ENCODE results near the gene DCPS. TPM values are rescaled to one million over a fixed set of nuclear protein-coding genes. Genes with fewer than 3 reads are reported as not detected.

DCPS gene
- total RNA-seq, 1 donor from 2014 or later: 15.5 TPM

GRCh38 chr11:126341760-126342161, 37.9 kb downstream of the DCPS start:
- Histone ChIP-seq H3K27ac (no peak overlapping the region), H3K4me1 (peaks cover 37% of the 10 kb centered on the region), H3K27me3 (no peaks in the 10 kb centered on the region), H3K9me3 (no peaks in the 10 kb centered on the region), H3K36me3 (peaks cover 0 to 5% of the 10 kb centered on the region in 2 donors), H3K4me3 (no peak overlapping the region)
- intact Hi-C loops (cut with DNase I): no loop called here
- no peak for TF ChIP-seq POLR2A (IDR thresholded peaks at IDR 0.05)
- no peak for TF ChIP-seq POLR2AphosphoS5 (IDR thresholded peaks at IDR 0.05; ENCODE audit: insufficient read depth in 1 of 2, low read depth in 1 of 2)
- TF ChIP-seq, protein P1, sequence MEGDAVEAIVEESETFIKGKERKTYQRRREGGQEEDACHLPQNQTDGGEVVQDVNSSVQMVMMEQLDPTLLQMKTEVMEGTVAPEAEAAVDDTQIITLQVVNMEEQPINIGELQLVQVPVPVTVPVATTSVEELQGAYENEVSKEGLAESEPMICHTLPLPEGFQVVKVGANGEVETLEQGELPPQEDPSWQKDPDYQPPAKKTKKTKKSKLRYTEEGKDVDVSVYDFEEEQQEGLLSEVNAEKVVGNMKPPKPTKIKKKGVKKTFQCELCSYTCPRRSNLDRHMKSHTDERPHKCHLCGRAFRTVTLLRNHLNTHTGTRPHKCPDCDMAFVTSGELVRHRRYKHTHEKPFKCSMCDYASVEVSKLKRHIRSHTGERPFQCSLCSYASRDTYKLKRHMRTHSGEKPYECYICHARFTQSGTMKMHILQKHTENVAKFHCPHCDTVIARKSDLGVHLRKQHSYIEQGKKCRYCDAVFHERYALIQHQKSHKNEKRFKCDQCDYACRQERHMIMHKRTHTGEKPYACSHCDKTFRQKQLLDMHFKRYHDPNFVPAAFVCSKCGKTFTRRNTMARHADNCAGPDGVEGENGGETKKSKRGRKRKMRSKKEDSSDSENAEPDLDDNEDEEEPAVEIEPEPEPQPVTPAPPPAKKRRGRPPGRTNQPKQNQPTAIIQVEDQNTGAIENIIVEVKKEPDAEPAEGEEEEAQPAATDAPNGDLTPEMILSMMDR (IDR thresholded peaks at IDR 0.05): no peak
- no peak for DNase-seq (ENCODE audit: extremely low spot score in 2 of 2)

DNA sequence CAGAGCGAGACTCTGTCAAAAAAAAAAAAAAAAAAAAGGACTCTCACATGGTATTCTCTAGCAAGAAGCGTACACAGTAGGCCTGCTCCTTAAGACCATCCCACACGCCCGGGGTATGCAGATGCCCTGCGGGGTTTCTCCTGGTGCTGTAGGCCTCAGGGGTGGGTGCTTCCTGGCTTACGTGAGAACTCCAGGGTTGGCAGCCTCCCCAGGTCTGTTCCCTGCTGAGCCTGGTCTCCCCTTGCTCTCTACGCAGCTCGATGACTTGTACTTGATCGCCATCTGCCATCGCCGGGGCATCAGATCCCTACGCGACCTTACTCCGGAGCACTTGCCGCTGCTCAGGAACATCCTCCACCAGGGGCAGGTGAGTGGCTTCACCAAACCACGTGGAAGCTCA, 39.2 kb downstream of the DCPS start:
- DNase-seq (ENCODE audit: extremely low spot score in 2 of 2): no peak
- no peaks in the 10 kb centered on the region for H3K9me3 ChIP-seq
- no peak overlapping the region for H3K4me3 ChIP-seq
- peaks cover 49% of the 10 kb centered on the region for H3K4me1 ChIP-seq
- intact Hi-C loops (cut with DNase I): no loop called here
- peaks cover 0 to 5% of the 10 kb centered on the region in 2 donors for H3K36me3 ChIP-seq
- H3K27me3 ChIP-seq: no peaks in the 10 kb centered on the region
- TF ChIP-seq POLR2A (IDR thresholded peaks at IDR 0.05) (no peak), POLR2AphosphoS5 (IDR thresholded peaks at IDR 0.05; ENCODE audit: insufficient read depth in 1 of 2, low read depth in 1 of 2) (no peak)
- TF ChIP-seq, protein P1 (IDR thresholded peaks at IDR 0.05): no peak
- no peak overlapping the region for H3K27ac ChIP-seq

DNA sequence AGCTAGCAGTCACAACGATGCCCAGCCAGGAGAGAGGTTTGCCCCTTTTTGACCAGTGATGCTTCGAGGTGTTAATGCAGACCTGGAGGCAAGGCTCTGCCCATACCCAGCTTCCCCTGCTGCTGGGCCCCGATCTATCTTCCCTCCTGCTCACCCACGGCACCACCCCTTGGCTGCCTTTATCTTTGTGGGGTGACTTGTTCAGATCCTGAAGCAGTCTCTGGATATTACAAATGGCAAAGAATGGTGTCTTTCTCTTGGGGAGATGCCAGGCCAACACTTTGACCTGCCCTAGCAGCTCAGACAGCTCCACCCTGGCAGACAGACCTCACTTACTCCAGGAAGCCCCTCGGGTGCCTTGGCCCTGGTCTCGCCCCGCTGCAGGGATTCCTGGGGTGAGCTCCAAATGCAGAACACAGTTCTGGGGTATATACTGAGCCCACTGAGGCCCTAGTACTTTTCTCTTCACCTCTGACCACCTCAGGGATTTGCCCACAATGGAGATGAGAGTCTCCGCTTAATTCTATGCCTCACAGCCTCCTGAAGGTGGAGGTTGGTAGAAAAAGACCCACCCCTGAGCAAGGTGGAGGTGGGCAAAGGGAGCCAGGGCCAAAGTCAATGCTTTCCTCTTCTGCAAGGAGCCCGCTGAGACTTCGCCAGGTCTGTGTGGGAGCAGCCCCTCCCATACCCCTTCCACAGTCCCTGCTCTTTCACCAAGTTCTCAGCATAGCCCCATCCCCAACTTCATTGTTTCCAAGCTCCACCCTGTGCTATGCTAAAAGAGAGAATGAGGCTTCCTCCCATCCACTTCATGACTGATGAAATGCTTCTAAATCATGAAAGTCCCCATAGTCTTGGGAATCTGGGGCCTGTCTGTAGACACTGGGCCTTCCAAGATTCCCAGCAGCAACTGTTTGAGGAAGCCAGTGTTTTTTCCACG, 40.6 kb downstream of the DCPS start:
- no peak for DNase-seq (ENCODE audit: extremely low spot score in 2 of 2)
- peaks cover 0 to 5% of the 10 kb centered on the region in 2 donors for H3K36me3 ChIP-seq
- no peaks in the 10 kb centered on the region for H3K9me3 ChIP-seq
- H3K27ac ChIP-seq: peak overlapping the region; percentile 87
- TF ChIP-seq POLR2A (IDR thresholded peaks at IDR 0.05) (no peak), POLR2AphosphoS5 (IDR thresholded peaks at IDR 0.05; ENCODE audit: insufficient read depth in 1 of 2, low read depth in 1 of 2) (no peak)
- TF ChIP-seq, protein P1 (IDR thresholded peaks at IDR 0.05): no peak
- H3K4me3 ChIP-seq: no peak overlapping the region
- intact Hi-C loops (cut with DNase I): no loop called here
- H3K27me3 ChIP-seq: no peaks in the 10 kb centered on the region
- peaks cover 58% of the 10 kb centered on the region for H3K4me1 ChIP-seq

DNA sequence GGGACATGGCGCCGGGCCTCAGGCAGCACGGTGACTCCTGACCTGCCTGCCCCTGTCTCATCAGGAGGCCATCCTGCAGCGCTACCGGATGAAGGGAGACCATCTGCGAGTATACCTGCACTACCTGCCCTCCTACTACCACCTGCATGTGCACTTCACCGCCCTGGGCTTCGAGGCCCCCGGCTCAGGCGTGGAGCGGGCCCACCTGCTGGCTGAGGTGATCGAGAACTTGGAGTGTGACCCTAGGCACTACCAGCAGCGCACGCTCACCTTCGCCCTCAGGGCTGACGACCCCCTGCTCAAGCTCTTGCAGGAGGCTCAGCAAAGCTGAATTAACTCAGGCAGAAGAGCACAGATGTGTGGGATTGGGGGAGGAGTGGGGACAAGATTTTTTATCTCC, 41.4 kb downstream of the DCPS start:
- H3K27ac ChIP-seq: peak overlapping the region; percentile 87
- H3K27me3 ChIP-seq: no peaks in the 10 kb centered on the region
- intact Hi-C loops (cut with DNase I): no loop called here
- peaks cover 51% of the 10 kb centered on the region for H3K4me1 ChIP-seq
- peaks cover 0 to 5% of the 10 kb centered on the region in 2 donors for H3K36me3 ChIP-seq
- DNase-seq (ENCODE audit: extremely low spot score in 2 of 2): no peak
- no peak for TF ChIP-seq POLR2A (IDR thresholded peaks at IDR 0.05)
- TF ChIP-seq, protein P1 (IDR thresholded peaks at IDR 0.05): no peak
- no peak for TF ChIP-seq POLR2AphosphoS5 (IDR thresholded peaks at IDR 0.05; ENCODE audit: insufficient read depth in 1 of 2, low read depth in 1 of 2)
- no peaks in the 10 kb centered on the region for H3K9me3 ChIP-seq
- H3K4me3 ChIP-seq: no peak overlapping the region
